Smooth muscle cell (in vitro differentiated cells): ENCODE data around the gene SERPINH1. TPM values are rescaled to one million over a fixed set of nuclear protein-coding genes. Genes with fewer than 3 reads are reported as not detected.

Experiments
- DNase-seq: peaks from one replicate; lab custom pipeline; 2025; ENCODE audit not compliant: unreplicated experiment; lab: John Stamatoyannopoulos, UW
- H2AFZ ChIP-seq: fragments of 200-600 bp; sonication (generic); 2 replicates; pipeline ENCODE4 v1.6.0; 2016; ENCODE audit warnings: antibody characterized with exemption, low read depth, mild to moderate bottlenecking
- H3F3A ChIP-seq: fragments of 200-600 bp; sonication (generic); 2 replicates; pipeline ENCODE4 v1.6.0; 2017; ENCODE audit warnings: antibody characterized with exemption, low read depth
- H3K27ac ChIP-seq: fragments of 200-600 bp; sonication (generic); 2 replicates; pipeline ENCODE4 v1.5.1; 2016; ENCODE audit warnings: low read depth, mild to moderate bottlenecking
- H3K27me3 ChIP-seq: fragments of 200-600 bp; sonication (generic); 2 replicates; pipeline ENCODE4 v1.6.1; 2016; ENCODE audit warnings: low read depth, mild to moderate bottlenecking
- H3K36me3 ChIP-seq: fragments of 200-600 bp; sonication (generic); 2 replicates; pipeline ENCODE4 v1.5.1; 2016; ENCODE audit warnings: low read depth
- H3K4me1 ChIP-seq: fragments of 200-600 bp; sonication (generic); 2 replicates; pipeline ENCODE4 v1.5.1; 2016; ENCODE audit warnings: low read depth
- H3K4me2 ChIP-seq: fragments of 200-600 bp; sonication (generic); 2 replicates; pipeline ENCODE4 v1.6.0; 2016; ENCODE audit warnings: mild to moderate bottlenecking
- H3K4me3 ChIP-seq: fragments of 200-600 bp; sonication (generic); 2 replicates; pipeline ENCODE4 v1.5.1; 2016; ENCODE audit warnings: mild to moderate bottlenecking
- H3K79me2 ChIP-seq: fragments of 200-600 bp; sonication (generic); 2 replicates; pipeline ENCODE4 v1.6.0; 2016; ENCODE audit warnings: low read depth, mild to moderate bottlenecking
- H3K9ac ChIP-seq: fragments of 200-600 bp; sonication (generic); 2 replicates; pipeline ENCODE4 v1.6.0; 2016; ENCODE audit warnings: low read depth
- H3K9me3 ChIP-seq: fragments of 200-600 bp; sonication (generic); replicated peaks from 2 replicates; pipeline ENCODE4 v1.5.1; 2016; ENCODE audit warnings: low read depth
- H4K20me1 ChIP-seq: fragments of 200-600 bp; sonication (generic); 2 replicates; pipeline ENCODE4 v1.6.0; 2016; ENCODE audit warnings: low read depth
- CTCF ChIP-seq: fragments of 200-600 bp; sonication (generic); IDR thresholded peaks from 2 replicates; pipeline ENCODE4 v1.5.1; 2017; ENCODE audit warnings: borderline replicate concordance, mild to moderate bottlenecking, antibody characterized with exemption; ENCODE audit not compliant: insufficient read depth, poor library complexity, severe bottlenecking
- WGBS: methylation state at CpG from one replicate; pipeline ENCODE4 v1.1.7; 2016; ENCODE audit warnings: low lambda C conversion rate; 5-methylcytosine and 5-hydroxymethylcytosine counted together
- polyA plus RNA-seq: library from polyadenylated mRNA; unstranded; fragments of >200 nt; fragmentation: Nextera tagmentation; extraction: Ambion mirVana; gene quantifications from 2 replicates; pipeline ENCODE4 v1.2.1, GENCODE V29; 2016
- total RNA-seq: library from RNA; depleted of rRNA; stranded (reverse); fragments of >200 nt; gene quantifications from 2 replicates; pipeline ENCODE4 v1.2.3, GENCODE V29; 2014

SERPINH1 gene
- total and polyA plus RNA-seq, 2 experiments from 2014 or later, result 1,493 to 2,653 TPM

DNA sequence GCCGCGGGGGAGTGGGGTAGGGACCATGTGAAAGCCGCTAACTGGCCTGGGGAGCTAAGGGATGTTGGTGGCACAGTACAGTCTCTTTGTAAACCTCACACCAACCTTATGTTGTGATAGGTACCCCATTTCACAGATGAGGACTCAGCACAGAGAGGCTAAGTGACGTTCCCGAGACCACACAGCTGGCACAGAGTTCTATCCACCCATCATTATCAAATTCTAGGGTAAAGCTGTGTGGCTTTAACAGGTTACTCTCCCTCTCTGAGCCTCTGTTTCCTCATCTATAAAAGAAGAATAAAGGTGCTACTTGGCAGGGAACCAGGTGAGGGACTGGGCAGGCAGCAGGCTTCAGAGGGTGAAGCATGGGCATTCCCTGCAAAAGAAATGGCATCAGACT is 34.9 kb upstream of the SERPINH1 start:
- Histone ChIP-seq H3K27ac (no peak overlapping the region), H3K4me2 (no peak overlapping the region), H3K36me3 (no peaks in the 10 kb centered on the region), H3F3A (no peaks in the 10 kb centered on the region), H3K9me3 (no peaks in the 10 kb centered on the region), H2AFZ (no peak overlapping the region), H3K4me3 (no peak overlapping the region), H3K4me1 (peaks cover 11% of the 10 kb centered on the region), H3K27me3 (peaks cover 14% of the 10 kb centered on the region), H4K20me1 (no peaks in the 10 kb centered on the region), H3K79me2 (no peaks in the 10 kb centered on the region), H3K9ac (no peak overlapping the region)
- no peak for DNase-seq
- no peak for TF ChIP-seq CTCF
- 92% methylated on average over 5 of the region's 5 CpGs for WGBS

GRCh38 chr11:75527938-75528735 is 33.9 kb upstream of the SERPINH1 start:
- Histone ChIP-seq H3K27me3 (peaks cover 14% of the 10 kb centered on the region), H3K4me3 (no peak overlapping the region), H3K79me2 (no peaks in the 10 kb centered on the region), H3K4me1 (peaks cover 11% of the 10 kb centered on the region), H2AFZ (no peak overlapping the region), H4K20me1 (no peaks in the 10 kb centered on the region), H3K27ac (no peak overlapping the region), H3F3A (no peaks in the 10 kb centered on the region), H3K9ac (no peak overlapping the region), H3K36me3 (no peaks in the 10 kb centered on the region), H3K9me3 (no peaks in the 10 kb centered on the region), H3K4me2 (no peak overlapping the region)
- no peak for DNase-seq
- TF ChIP-seq CTCF, result no peak
- 63% methylated on average over 10 of the region's 10 CpGs for WGBS

GRCh38 chr11:75530577-75530976 is 31.5 kb upstream of the SERPINH1 start:
- Histone ChIP-seq H3K27ac (no peak overlapping the region), H3K9me3 (no peaks in the 10 kb centered on the region), H4K20me1 (no peaks in the 10 kb centered on the region), H3K4me2 (no peak overlapping the region), H3K4me3 (no peak overlapping the region), H3K27me3 (no peaks in the 10 kb centered on the region), H3K36me3 (no peaks in the 10 kb centered on the region), H3F3A (no peaks in the 10 kb centered on the region), H3K79me2 (no peaks in the 10 kb centered on the region), H3K4me1 (peaks cover 5% of the 10 kb centered on the region), H3K9ac (no peak overlapping the region), H2AFZ (no peak overlapping the region)
- DNase-seq, result no peak
- WGBS, result 72% methylated on average over 3 of the region's 3 CpGs
- TF ChIP-seq CTCF, result no peak

DNA sequence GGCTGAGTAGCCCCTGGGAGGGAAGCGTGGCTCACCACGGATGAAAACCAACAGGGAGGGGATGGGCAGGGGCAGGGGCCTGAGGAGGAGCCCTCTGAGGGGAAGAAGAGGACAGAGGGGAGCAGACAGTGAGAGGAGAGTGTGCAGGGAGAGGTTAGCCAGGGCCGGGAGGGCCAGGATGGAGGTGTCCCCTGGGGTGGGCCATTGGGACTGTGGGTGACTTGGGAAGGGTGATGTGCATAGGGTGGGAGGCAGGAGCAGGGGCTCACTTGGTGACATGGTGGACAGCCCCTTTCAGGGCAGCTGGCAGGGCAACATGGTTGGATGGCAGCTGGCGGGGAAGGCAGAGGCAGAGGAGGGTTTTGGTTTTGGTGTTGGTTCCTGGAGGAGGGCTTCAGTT is 30.7 kb upstream of the SERPINH1 start:
- 73% methylated on average over 3 of the region's 4 CpGs for WGBS
- no peak for TF ChIP-seq CTCF
- Histone ChIP-seq H3F3A (no peaks in the 10 kb centered on the region), H3K79me2 (no peaks in the 10 kb centered on the region), H3K4me3 (no peak overlapping the region), H4K20me1 (no peaks in the 10 kb centered on the region), H3K4me2 (no peak overlapping the region), H3K9ac (no peak overlapping the region), H3K27me3 (no peaks in the 10 kb centered on the region), H3K4me1 (peaks cover 4% of the 10 kb centered on the region), H3K27ac (no peak overlapping the region), H3K36me3 (no peaks in the 10 kb centered on the region), H3K9me3 (no peaks in the 10 kb centered on the region), H2AFZ (no peak overlapping the region)
- DNase-seq, result no peak
